ENCODE measurements around the gene NPHP4.

Gene NPHP4

GRCh38 chr1:5819391-5820025 is 172.7 kb downstream of the NPHP4 start:
- in situ Hi-C loops (cut with MboI; ENCODE audit: low sequenced_read_pairs): no loop called here

DNA sequence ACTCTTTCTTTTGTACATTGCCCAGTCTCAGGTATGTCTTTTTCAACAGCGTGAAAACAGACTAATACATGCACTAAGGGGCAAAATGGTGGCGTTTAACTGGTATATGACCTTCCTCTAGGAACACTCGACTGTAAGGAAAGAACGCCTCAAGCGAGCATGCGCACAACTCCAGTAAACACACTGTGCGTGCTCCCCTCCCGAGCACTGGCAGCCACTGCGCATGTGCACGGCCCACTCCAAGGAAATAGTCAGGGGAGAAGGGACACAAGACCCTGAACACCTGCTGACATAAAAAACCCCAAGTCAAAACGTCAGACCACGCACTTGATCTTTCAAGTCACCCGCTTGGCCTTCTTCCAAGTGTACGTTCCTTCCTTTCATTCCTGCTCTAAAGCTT is 173.5 kb downstream of the NPHP4 start:
- in situ Hi-C loops (cut with MboI; ENCODE audit: low sequenced_read_pairs): no loop called here

DNA sequence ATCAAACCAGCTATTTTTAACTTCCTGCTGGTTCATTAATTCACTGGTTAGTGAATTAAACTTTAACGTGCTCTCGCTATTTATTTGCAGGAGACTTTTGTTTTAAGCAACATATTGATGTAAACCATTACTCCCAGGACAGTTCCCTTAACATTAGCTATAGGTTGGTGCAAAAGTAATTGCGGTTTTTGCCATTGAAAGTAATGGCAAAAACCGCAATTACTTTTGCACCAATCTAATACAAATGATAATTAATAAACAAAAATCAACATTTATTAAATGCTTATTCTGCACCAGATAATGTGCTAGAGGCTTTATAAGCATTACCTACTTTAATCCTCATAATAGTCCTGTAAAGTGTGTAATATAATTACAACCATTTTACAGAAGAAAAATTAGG is 176.5 kb downstream of the NPHP4 start:
- in situ Hi-C loops (cut with MboI; ENCODE audit: low sequenced_read_pairs): no loop called here

- in situ Hi-C loops (cut with MboI; ENCODE audit: low sequenced_read_pairs): no loop called here
Observed at GRCh38 chr1:5815211-5815610, 177.0 kb downstream of the NPHP4 start.

- in situ Hi-C loops (cut with MboI; ENCODE audit: low sequenced_read_pairs): no loop called here
Observed at GRCh38 chr1:5814046-5814619, 178.1 kb downstream of the NPHP4 start.

GRCh38 chr1:5813480-5813879 is 178.7 kb downstream of the NPHP4 start:
- in situ Hi-C loops (cut with MboI; ENCODE audit: low sequenced_read_pairs): no loop called here

Data from HL-60/S4 treated with retinoic acid at 250 ng/mL for 4 days and 3 days (cell line).